B cell (primary cell): ENCODE measurements around the gene PIBF1. TPM values are rescaled to one million over a fixed set of nuclear protein-coding genes. Genes with fewer than 3 reads are reported as not detected.

ENCODE experiments used
- ATAC-seq: fragments of 200-7000 bp; cut with Tn5 transposase; one replicate; pipeline ENCODE4 v1.10.0; 2021; ENCODE audit warnings: low read depth, mild to moderate bottlenecking, moderate number of reproducible peaks, moderate library complexity
- CTCF ChIA-PET: fragments of 350-600 bp; sonication (Branson Sonifier 250); formaldehyde crosslinking; loops from one replicate; lab custom pipeline; 2021; ENCODE audit warnings: antibody characterized with exemption, inconsistent platforms; lab: Charles Lee
- POLR2A ChIA-PET: fragments of 350-600 bp; sonication (Branson Sonifier 250); formaldehyde crosslinking; loops from one replicate; lab custom pipeline; 2021; ENCODE audit warnings: antibody characterized with exemption; lab: Charles Lee
- DNase-seq: peaks from one replicate; pipeline ENCODE4 v3.0.0; 2013
- H2AFZ ChIP-seq: 2 replicates; pipeline ENCODE4 v1.6.1; 2012; ENCODE audit warnings: mild to moderate bottlenecking, low read depth, low read length; ENCODE audit not compliant: insufficient read depth, poor library complexity, severe bottlenecking
- H3K27ac ChIP-seq, 2 donors: 1 replicate in 1 of 2; 2 replicates in 1 of 2; pipeline ENCODE4 v1.5.1; 2012 to 2013; ENCODE audit warnings: low read length in 2 of 2, mild to moderate bottlenecking in 2 of 2, moderate library complexity in 1 of 2
- H3K27me3 ChIP-seq, 4 experiments: fragments of 200-600 bp in 1 of 4; sonication (generic) in 1 of 4; replicated peaks in 1 of 4; 1 replicate in 2 of 4; 2 replicates in 2 of 4; pipeline versions ENCODE4 v1.6.1 to v1.7.0; 2013 to 2016; ENCODE audit warnings: low read length in 3 of 4, mild to moderate bottlenecking in 2 of 4, mixed read lengths in 1 of 4, moderate library complexity in 1 of 4; ENCODE audit not compliant: insufficient read depth in 4 of 4, control insufficient read depth in 3 of 4; ENCODE audit errors: control extremely low read depth in 1 of 4
- H3K36me3 ChIP-seq, 2 experiments: replicated peaks in 1 of 2; 1 replicate in 1 of 2; 2 replicates in 1 of 2; pipeline versions ENCODE4 v1.6.1 to v1.7.1; 2013; ENCODE audit warnings: low read length in 1 of 2; ENCODE audit not compliant: insufficient read depth in 2 of 2, control insufficient read depth in 1 of 2; ENCODE audit errors: control extremely low read depth in 1 of 2, extremely low read depth in 1 of 2
- H3K4me1 ChIP-seq, 2 donors: fragments of 200-600 bp in 1 of 2; sonication (generic) in 1 of 2; 1 replicate in 1 of 2; 2 replicates in 1 of 2; pipeline versions ENCODE4 v1.5.1 to v1.6.1; 2013 to 2017; ENCODE audit warnings: low read length in 2 of 2; ENCODE audit not compliant: control insufficient read depth in 2 of 2, insufficient read depth in 2 of 2
- H3K4me2 ChIP-seq: replicated peaks from 2 replicates; pipeline ENCODE3; 2012; ENCODE audit warnings: mild to moderate bottlenecking, low read depth, low read length; ENCODE audit not compliant: poor library complexity, severe bottlenecking
- H3K4me3 ChIP-seq, 5 experiments: fragments of 200-600 bp in 1 of 5; sonication (generic) in 1 of 5; 1 replicate in 3 of 5; 2 replicates in 2 of 5; pipeline versions ENCODE4 v1.5.1 to v1.7.0; 2011 to 2016; ENCODE audit warnings: low read length in 4 of 5, mild to moderate bottlenecking in 4 of 5, low read depth in 2 of 5, control low read depth in 1 of 5, moderate library complexity in 1 of 5; ENCODE audit not compliant: insufficient read depth in 1 of 5; ENCODE audit errors: control extremely low read depth in 1 of 5, extremely low read depth in 1 of 5
- H3K79me2 ChIP-seq: fragments of 200-600 bp; sonication (generic); one replicate; pipeline ENCODE4 v1.6.0; 2016; ENCODE audit warnings: low read length; ENCODE audit not compliant: control insufficient read depth, insufficient read depth
- H3K9ac ChIP-seq: fragments of 200-600 bp; sonication (generic); 2 replicates; pipeline ENCODE4 v1.6.1; 2017; ENCODE audit warnings: mild to moderate bottlenecking, low read length, moderate library complexity
- H3K9me3 ChIP-seq, 3 donors: one replicate each; pipeline versions ENCODE4 v1.6.1 to v1.7.1; 2013; ENCODE audit warnings: low read length in 2 of 3; ENCODE audit not compliant: control insufficient read depth in 2 of 3, insufficient read depth in 1 of 3; ENCODE audit errors: control extremely low read depth in 1 of 3
- H4K20me1 ChIP-seq: 2 replicates; pipeline ENCODE4 v1.6.0; 2012; ENCODE audit warnings: mild to moderate bottlenecking, low read length; ENCODE audit not compliant: insufficient read depth, control insufficient read depth, poor library complexity, severe bottlenecking
- H3K27ac Mint-ChIP-seq: one replicate; pipeline ENCODE4 v1.8.0; 2021; ENCODE audit warnings: mixed read lengths
- H3K27me3 Mint-ChIP-seq: one replicate; pipeline ENCODE4 v1.8.0; 2021; ENCODE audit warnings: mixed read lengths
- H3K4me1 Mint-ChIP-seq: one replicate; pipeline ENCODE4 v1.8.0; 2021; ENCODE audit warnings: mixed read lengths
- H3K4me3 Mint-ChIP-seq: one replicate; pipeline ENCODE4 v1.8.0; 2021; ENCODE audit warnings: mixed read lengths
- H3K9me3 Mint-ChIP-seq: one replicate; pipeline ENCODE4 v1.8.0; 2022; ENCODE audit warnings: mixed read lengths; ENCODE audit not compliant: insufficient read depth
- EZH2 ChIP-seq: IDR thresholded peaks from 2 replicates; pipeline ENCODE4 v1.6.1; 2012; ENCODE audit warnings: borderline replicate concordance, low read depth, mild to moderate bottlenecking, moderate library complexity, low read length; ENCODE audit not compliant: insufficient read depth, poor library complexity, severe bottlenecking
- WGBS: methylation state at CpG from one replicate; pipeline ENCODE4 v1.1.5; 2013; ENCODE audit warnings: missing lambda C conversion rate; ENCODE audit not compliant: insufficient coverage; 5-methylcytosine and 5-hydroxymethylcytosine counted together
- intact Hi-C: fragments of 100-400 bp; cut with micrococcal nuclease; formaldehyde crosslinking; loops from one replicate; pipeline ENCODE4 v1.10.0; 2022
- polyA plus RNA-seq: library from polyadenylated mRNA; depleted of rRNA; stranded (reverse); fragments of >200 nt; gene quantifications from 2 replicates; pipeline ENCODE4 v1.2.3, GENCODE V29; 2012
- total RNA-seq, 2 donors: library from RNA; stranded (reverse); fragments of 120-200 nt in 1 of 2; gene quantifications; 1 replicate in 1 of 2; 2 replicates in 1 of 2; pipeline versions ENCODE4 v1.2.3 to v1.2.4, GENCODE V29; 2013 to 2022
- TF ChIP-seq, protein P1 (sequence below): fragments of 200-600 bp; IDR thresholded peaks from one replicate; pipeline ENCODE4 v1.8.0; 2022; ENCODE audit warnings: antibody characterized with exemption, mild to moderate bottlenecking

Gene PIBF1
- total and polyA plus RNA-seq, 2 donors (not counting 1 experiment from before 2014, with no cell fraction given) = 4.5 to 43.1 TPM

DNA sequence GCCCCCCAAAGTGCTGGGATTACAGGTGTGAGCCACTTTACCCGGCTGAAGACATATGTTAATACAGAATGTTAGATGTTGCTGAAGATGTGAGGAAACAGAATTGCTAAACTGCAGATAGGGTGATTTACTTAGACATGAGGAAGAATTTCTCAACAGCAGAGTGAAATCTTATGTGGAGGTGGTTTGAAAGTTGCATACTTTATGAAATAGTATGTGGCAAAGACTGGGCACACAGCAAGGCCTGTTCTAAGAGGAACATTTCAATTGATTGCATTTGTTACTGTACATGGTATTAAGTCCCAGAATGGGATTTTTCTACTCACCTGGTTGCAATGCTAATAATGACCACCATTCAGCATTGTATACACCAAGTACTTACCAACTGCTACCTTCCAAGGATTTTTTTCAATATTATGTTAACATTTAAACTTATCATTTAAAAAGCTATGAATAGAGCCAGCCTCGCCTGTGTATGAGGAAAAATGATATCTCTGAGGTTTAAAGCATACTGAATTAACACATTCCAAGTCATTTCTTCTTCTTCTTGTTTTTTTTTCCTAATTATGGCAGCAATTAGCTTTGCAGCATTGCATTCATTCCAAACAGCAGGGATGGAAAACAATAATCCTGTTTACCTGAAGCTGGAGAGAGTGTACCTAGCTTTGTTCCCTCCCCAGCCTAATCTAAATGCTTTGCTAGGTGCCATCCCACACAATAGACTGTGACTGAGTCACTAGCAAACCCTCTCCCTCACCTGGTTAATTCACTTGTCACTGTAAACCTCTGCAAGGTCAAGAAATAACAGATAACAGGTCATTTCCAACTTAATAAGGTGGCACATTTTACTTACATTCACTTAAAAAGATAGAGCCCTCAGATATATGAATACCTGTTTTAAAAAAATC is 257.5 kb downstream of the PIBF1 start:
- no peak for ATAC-seq
- intact Hi-C loops = no loop called here
- H3K27me3 Mint-ChIP-seq = no peaks in the 10 kb centered on the region

DNA sequence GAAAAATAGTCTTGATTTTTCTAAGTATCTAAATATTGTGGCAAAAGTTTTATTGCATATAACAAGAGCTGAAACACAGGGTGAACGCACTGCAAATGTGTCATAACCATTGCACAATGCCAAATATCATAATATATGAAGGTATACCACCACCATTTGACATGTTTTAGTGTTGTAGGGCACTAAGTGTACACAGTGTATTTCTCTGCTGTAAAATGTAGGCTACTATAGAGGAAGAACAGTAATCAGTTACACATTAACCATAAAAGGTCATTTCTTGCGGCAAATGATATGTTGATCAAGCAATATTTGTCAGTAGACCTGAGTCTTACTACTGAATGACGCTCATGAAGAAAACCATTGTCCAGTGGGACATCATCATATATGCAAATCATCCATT is 258.6 kb downstream of the PIBF1 start:
- no peaks in the 10 kb centered on the region for H4K20me1 ChIP-seq
- no peaks in the 10 kb centered on the region for H3K4me1 Mint-ChIP-seq
- DNase-seq = no peak
- ATAC-seq = no peak
- no peaks in the 10 kb centered on the region for H3K9me3 ChIP-seq
- peaks cover 4% of the 10 kb centered on the region for H3K27me3 Mint-ChIP-seq
- ChIA-PET CTCF (no interaction called here), POLR2A (no interaction called here)
- H3K27ac Mint-ChIP-seq = no peak overlapping the region
- H3K4me1 ChIP-seq = no peaks in the 10 kb centered on the region
- H2AFZ ChIP-seq = no peak overlapping the region
- WGBS = no CpG with 5 or more reads among the region's 3 CpGs
- H3K36me3 ChIP-seq = no peaks in the 10 kb centered on the region
- intact Hi-C loops = no loop called here
- no peak for TF ChIP-seq EZH2
- TF ChIP-seq, protein P1, sequence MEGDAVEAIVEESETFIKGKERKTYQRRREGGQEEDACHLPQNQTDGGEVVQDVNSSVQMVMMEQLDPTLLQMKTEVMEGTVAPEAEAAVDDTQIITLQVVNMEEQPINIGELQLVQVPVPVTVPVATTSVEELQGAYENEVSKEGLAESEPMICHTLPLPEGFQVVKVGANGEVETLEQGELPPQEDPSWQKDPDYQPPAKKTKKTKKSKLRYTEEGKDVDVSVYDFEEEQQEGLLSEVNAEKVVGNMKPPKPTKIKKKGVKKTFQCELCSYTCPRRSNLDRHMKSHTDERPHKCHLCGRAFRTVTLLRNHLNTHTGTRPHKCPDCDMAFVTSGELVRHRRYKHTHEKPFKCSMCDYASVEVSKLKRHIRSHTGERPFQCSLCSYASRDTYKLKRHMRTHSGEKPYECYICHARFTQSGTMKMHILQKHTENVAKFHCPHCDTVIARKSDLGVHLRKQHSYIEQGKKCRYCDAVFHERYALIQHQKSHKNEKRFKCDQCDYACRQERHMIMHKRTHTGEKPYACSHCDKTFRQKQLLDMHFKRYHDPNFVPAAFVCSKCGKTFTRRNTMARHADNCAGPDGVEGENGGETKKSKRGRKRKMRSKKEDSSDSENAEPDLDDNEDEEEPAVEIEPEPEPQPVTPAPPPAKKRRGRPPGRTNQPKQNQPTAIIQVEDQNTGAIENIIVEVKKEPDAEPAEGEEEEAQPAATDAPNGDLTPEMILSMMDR = no peak
- no peaks in the 10 kb centered on the region for H3K79me2 ChIP-seq
- no peaks in the 10 kb centered on the region for H3K9me3 Mint-ChIP-seq
- H3K9ac ChIP-seq = no peak overlapping the region
- no peak overlapping the region for H3K27ac ChIP-seq
- no peak overlapping the region for H3K4me3 ChIP-seq
- H3K4me2 ChIP-seq = no peak overlapping the region
- H3K27me3 ChIP-seq = no peaks in the 10 kb centered on the region
- H3K4me3 Mint-ChIP-seq = no peak overlapping the region

More for the DNA sequence above, 257.5 kb downstream of the PIBF1 start:
- no peaks in the 10 kb centered on the region for H3K79me2 ChIP-seq
- Mint-ChIP-seq H3K27ac (no peak overlapping the region), H3K9me3 (no peaks in the 10 kb centered on the region), H3K4me3 (no peak overlapping the region), H3K4me1 (no peaks in the 10 kb centered on the region)
- H3K36me3 ChIP-seq = no peaks in the 10 kb centered on the region
- POLR2A ChIA-PET = no interaction called here
- H3K4me1 ChIP-seq = no peaks in the 10 kb centered on the region
- CTCF ChIA-PET = no interaction called here
- no peak for TF ChIP-seq EZH2
- no peak overlapping the region for H3K4me3 ChIP-seq
- WGBS = 100% methylated on average over 1 of the region's 2 CpGs
- H3K9ac ChIP-seq = no peak overlapping the region
- no peaks in the 10 kb centered on the region for H3K27me3 ChIP-seq
- H3K9me3 ChIP-seq = no peaks in the 10 kb centered on the region
- H4K20me1 ChIP-seq = no peaks in the 10 kb centered on the region
- no peak overlapping the region for H3K4me2 ChIP-seq
- DNase-seq = no peak
- H2AFZ ChIP-seq = no peak overlapping the region
- H3K27ac ChIP-seq = no peak overlapping the region
